ENCODE data around the gene SLC6A15.

- TF ChIP-seq CTCF (IDR thresholded peaks at IDR 0.05; ENCODE audit: low read length) (no peak), EZH2phosphoT487 (IDR thresholded peaks at IDR 0.05; ENCODE audit: low read length) (no peak), EZH2 (optimal IDR thresholded peaks at IDR 0.05; ENCODE audit: low read depth, low read length) (no peak)
Measured at GRCh38 chr12:84910549-84911241, 1.9 kb downstream of the SLC6A15 start.
